KMS-11 (cell line): ENCODE results near the gene SHROOM1.

Experiments used
- H2AFZ ChIP-seq: fragments of 200-600 bp; sonication (generic); 2 replicates; pipeline ENCODE4 v1.6.1; 2016; ENCODE audit warnings: antibody characterized with exemption, mixed run types, low read depth
- H3K27ac ChIP-seq: fragments of 200-600 bp; sonication (generic); 2 replicates; pipeline ENCODE4 v1.6.1; 2016; ENCODE audit warnings: mild to moderate bottlenecking, mixed run types
- H3K27me3 ChIP-seq: fragments of 200-600 bp; sonication (generic); 2 replicates; pipeline ENCODE4 v1.6.1; 2017; ENCODE audit warnings: mild to moderate bottlenecking, low read depth, mixed run types, moderate library complexity; ENCODE audit not compliant: insufficient read depth
- H3K36me3 ChIP-seq: fragments of 200-600 bp; sonication (generic); 2 replicates; pipeline ENCODE4 v1.6.1; 2017; ENCODE audit warnings: mild to moderate bottlenecking, mixed run types; ENCODE audit not compliant: insufficient read depth
- H3K4me1 ChIP-seq: fragments of 200-600 bp; sonication (generic); 2 replicates; pipeline ENCODE4 v1.6.1; 2016; ENCODE audit warnings: mild to moderate bottlenecking, low read depth, mixed run types; ENCODE audit not compliant: poor library complexity, severe bottlenecking
- H3K4me2 ChIP-seq: fragments of 200-600 bp; sonication (generic); 2 replicates; pipeline ENCODE4 v1.7.0; 2016; ENCODE audit warnings: mild to moderate bottlenecking, mixed run types
- H3K4me3 ChIP-seq: fragments of 200-600 bp; sonication (generic); IDR thresholded peaks from 2 replicates; pipeline ENCODE4 v1.6.1; 2017; ENCODE audit warnings: low read depth, low read length, mixed read lengths; ENCODE audit not compliant: insufficient read depth
- H3K79me2 ChIP-seq: fragments of 200-600 bp; sonication (generic); 2 replicates; pipeline ENCODE4 v1.6.1; 2016; ENCODE audit warnings: low read depth, mixed run types; ENCODE audit not compliant: insufficient read depth
- H3K9ac ChIP-seq: fragments of 200-600 bp; sonication (generic); 2 replicates; pipeline ENCODE4 v1.6.1; 2016; ENCODE audit warnings: mild to moderate bottlenecking, mixed run types
- H4K20me1 ChIP-seq: fragments of 200-600 bp; sonication (generic); 2 replicates; pipeline ENCODE4 v1.6.1; 2016; ENCODE audit warnings: mild to moderate bottlenecking, mixed run types; ENCODE audit not compliant: insufficient read depth
- TF ChIP-seq, protein P1 (sequence below): fragments of 200-600 bp; sonication (generic); conservative IDR thresholded peaks from 2 replicates; pipeline ENCODE4 v1.6.1; 2017; ENCODE audit warnings: low read depth, mild to moderate bottlenecking, antibody characterized with exemption, low read length, moderate library complexity, mixed read lengths

Gene SHROOM1

DNA sequence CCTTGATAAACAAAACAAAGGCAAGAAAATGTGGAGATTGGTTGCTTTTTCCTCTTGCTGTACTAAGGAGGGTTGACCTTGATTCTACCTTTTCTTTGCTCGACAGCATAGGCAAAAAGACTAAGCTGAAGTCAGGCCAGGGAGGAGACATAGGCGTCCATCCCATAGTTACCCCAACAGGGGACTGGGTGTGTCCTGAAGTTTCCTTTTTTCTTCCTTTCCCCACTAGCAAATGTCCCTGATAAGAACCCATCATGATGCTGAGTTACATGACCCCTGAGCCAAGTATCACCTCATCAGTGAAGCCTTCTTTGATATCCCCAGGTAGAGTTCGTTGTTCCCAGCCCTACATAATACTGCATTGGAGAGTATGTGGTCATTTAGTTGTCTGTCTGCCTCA lies 9.9 kb upstream of the SHROOM1 start:
- no peak overlapping the region for H2AFZ ChIP-seq
- H4K20me1 ChIP-seq = no peaks in the 10 kb centered on the region
- TF ChIP-seq, protein P1, sequence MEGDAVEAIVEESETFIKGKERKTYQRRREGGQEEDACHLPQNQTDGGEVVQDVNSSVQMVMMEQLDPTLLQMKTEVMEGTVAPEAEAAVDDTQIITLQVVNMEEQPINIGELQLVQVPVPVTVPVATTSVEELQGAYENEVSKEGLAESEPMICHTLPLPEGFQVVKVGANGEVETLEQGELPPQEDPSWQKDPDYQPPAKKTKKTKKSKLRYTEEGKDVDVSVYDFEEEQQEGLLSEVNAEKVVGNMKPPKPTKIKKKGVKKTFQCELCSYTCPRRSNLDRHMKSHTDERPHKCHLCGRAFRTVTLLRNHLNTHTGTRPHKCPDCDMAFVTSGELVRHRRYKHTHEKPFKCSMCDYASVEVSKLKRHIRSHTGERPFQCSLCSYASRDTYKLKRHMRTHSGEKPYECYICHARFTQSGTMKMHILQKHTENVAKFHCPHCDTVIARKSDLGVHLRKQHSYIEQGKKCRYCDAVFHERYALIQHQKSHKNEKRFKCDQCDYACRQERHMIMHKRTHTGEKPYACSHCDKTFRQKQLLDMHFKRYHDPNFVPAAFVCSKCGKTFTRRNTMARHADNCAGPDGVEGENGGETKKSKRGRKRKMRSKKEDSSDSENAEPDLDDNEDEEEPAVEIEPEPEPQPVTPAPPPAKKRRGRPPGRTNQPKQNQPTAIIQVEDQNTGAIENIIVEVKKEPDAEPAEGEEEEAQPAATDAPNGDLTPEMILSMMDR = no peak
- H3K4me3 ChIP-seq = no peak overlapping the region
- no peaks in the 10 kb centered on the region for H3K79me2 ChIP-seq
- no peak overlapping the region for H3K9ac ChIP-seq
- H3K4me2 ChIP-seq = no peak overlapping the region
- H3K36me3 ChIP-seq = no peaks in the 10 kb centered on the region
- H3K27me3 ChIP-seq = no peaks in the 10 kb centered on the region
- H3K4me1 ChIP-seq = no peaks in the 10 kb centered on the region
- no peak overlapping the region for H3K27ac ChIP-seq

DNA sequence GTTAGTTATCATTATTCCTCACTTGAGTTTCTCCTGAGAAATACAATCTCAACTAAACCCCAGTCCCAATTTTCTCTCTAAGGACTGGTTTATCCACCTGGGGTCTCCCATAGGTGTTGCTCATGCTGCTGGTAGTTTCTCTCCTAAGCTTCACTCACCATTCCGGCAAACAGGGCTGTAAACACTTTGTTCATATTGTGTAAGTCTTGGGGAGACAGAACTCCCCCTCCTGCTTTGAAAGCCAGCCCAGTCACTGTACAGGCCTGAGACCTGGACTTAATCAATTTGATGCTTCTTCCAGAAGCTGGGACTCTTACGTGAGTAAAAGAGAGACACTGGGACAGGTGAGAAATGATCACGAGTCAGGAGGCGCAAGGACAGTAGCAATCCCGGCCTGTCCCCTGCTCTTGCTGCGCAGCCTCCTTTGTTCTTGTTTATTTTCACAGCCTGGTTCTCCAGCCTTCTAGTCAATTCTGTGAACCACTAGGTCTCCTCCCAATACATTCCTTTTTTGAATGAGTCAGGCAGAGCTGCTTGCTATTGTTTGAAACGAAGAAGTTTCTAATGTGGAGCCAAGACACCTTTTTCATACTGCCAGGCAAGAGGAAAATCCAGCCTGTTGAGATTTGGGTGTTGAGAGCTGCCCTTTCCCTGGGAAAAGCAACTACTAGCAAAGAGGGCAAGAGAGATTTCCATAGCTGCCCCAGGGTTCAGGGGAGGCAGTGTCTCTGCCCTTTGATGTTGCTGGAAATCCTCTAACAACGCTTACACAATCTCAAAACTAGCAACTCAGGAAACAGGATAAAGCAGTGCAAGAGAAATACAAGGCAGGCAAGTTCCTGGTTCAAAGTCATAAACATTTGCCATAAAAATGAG lies 9.2 kb upstream of the SHROOM1 start:
- TF ChIP-seq, protein P1 = no peak
- Histone ChIP-seq H3K36me3 (no peaks in the 10 kb centered on the region), H3K27me3 (no peaks in the 10 kb centered on the region), H3K4me3 (no peak overlapping the region), H3K4me1 (no peaks in the 10 kb centered on the region), H4K20me1 (no peaks in the 10 kb centered on the region), H3K79me2 (no peaks in the 10 kb centered on the region), H2AFZ (no peak overlapping the region), H3K9ac (no peak overlapping the region), H3K4me2 (no peak overlapping the region), H3K27ac (no peak overlapping the region)

DNA sequence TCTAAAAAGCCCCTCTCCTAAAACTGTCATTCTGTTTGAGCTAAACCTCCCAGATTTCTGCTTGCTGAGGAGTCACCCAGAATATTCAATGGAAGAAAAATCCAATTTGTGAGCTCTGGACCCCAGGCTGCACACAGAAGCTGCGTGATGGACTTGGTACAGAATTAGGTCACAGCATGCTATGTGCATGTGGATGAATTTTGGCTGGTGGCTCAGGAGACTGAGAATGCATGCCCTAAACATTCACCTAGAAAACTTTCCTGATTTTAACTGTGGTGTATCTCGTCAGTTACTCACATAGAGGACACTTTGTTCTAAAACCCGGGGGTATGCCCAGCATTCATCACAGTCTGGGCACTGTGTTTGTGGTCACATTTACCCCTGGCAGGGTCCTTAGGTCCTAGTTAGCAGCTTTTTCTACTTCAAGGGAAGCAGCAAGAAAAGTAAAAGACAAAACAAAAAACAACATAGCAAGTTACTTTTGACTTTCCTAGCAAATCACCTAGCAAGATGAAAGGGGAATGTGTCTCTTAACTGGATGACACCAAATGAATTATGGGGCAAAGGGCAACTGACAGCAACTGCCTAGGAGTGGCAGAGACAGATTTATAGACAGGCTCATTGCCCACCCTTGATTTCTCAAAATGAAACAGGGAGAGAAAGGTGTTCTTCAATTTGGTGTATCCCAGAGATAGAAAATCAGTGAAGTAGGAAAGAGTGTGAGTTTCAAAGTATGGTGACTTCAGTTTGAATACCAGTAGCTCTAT lies 8.3 kb upstream of the SHROOM1 start:
- H3K4me3 ChIP-seq = no peak overlapping the region
- TF ChIP-seq, protein P1 = no peak
- no peaks in the 10 kb centered on the region for H3K27me3 ChIP-seq
- no peak overlapping the region for H3K9ac ChIP-seq
- no peak overlapping the region for H3K4me2 ChIP-seq
- H2AFZ ChIP-seq = no peak overlapping the region
- no peaks in the 10 kb centered on the region for H3K79me2 ChIP-seq
- H4K20me1 ChIP-seq = no peaks in the 10 kb centered on the region
- H3K36me3 ChIP-seq = no peaks in the 10 kb centered on the region
- H3K4me1 ChIP-seq = no peaks in the 10 kb centered on the region
- H3K27ac ChIP-seq = no peak overlapping the region

GRCh38 chr5:132837868-132838267 lies 7.4 kb upstream of the SHROOM1 start:
- Histone ChIP-seq H2AFZ (no peak overlapping the region), H3K79me2 (no peaks in the 10 kb centered on the region), H3K36me3 (no peaks in the 10 kb centered on the region), H3K4me2 (no peak overlapping the region), H3K27me3 (no peaks in the 10 kb centered on the region), H4K20me1 (no peaks in the 10 kb centered on the region), H3K9ac (no peak overlapping the region), H3K4me3 (no peak overlapping the region), H3K27ac (no peak overlapping the region), H3K4me1 (no peaks in the 10 kb centered on the region)
- TF ChIP-seq, protein P1 = no peak
